ENCODE measurements around the gene MCC. TPM values are rescaled to one million over a fixed set of nuclear protein-coding genes. Genes with fewer than 3 reads are reported as not detected.

MCC gene
- total RNA-seq, 1 experiment from 2014 or later, result 0.60 TPM

DNA sequence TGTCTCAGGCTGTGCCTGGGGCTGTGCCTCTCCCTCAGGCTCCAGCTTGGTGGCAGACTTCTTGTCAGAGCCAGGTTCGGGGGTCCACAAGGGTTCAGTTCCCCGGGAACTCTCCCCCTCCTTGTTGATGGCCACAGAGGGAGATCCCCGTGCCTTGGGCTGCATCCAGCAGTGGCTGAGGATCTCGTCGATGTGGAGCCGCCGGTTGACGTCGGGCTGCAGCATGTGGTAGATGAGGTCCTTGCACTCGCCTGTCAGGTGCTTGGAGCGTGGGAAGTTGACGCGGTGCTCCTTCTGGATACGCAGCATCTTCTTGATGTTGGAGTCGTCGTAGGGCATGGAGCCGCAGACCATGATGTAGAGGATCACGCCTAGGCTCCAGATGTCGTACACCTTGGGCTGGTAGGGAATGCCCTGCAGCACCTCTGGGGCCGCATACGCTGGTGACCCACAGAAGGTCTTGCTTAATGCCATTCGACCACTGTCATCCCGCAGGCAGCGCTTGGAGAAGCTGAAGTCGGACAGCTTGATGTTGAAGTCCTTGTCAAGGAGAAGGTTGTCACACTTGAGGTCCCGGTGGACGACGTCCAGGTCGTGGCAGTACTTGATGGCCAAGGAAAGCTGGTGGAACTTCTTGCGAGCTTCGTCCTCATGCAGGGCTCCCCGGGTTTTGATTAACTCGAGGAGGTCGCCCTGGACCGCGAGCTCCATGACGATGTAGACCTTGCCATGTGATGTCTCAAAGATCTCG, 54.2 kb downstream of the MCC start:
- CTCF ChIA-PET, result no interaction called here

DNA sequence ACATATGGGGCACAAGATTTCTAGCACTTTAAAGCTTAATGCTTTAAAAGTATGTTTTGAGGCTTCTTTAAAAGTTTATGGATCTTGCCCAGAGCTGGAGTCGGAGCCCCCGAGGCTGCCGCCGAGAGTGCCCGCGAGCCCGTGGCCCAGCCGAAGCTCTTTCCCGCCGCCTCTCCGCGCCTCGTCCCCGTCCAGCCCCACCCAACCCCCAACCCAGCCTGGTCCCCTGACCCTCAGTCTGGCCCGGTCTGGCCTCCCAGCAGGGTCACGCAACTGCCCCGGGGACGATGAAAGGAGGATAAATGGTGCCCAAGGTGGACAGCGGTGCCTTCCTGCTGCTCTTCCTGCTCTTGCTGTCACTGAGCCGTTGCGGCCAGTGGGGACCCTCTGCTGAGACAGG, 55.2 kb downstream of the MCC start:
- H3K4me3 ChIP-seq (ENCODE audit: low read depth, low read length, poor library complexity, severe bottlenecking), result no peak overlapping the region
- BruUV-seq (replicated peaks), result no TSS peak
- no peak for DNase-seq (ENCODE audit: low spot score)
- no peaks in the 10 kb centered on the region for H3K36me3 ChIP-seq (ENCODE audit: insufficient read depth, low read length, poor library complexity, severe bottlenecking)
- H3K27ac ChIP-seq (ENCODE audit: low read depth, low read length, poor library complexity, severe bottlenecking), result no peak overlapping the region
- H3K4me1 ChIP-seq (ENCODE audit: insufficient read depth, low read length, poor library complexity, severe bottlenecking), result no peaks in the 10 kb centered on the region
- POLR2A ChIA-PET (ENCODE audit: low non-redundant PET), result no interaction called here
- TF ChIP-seq EZH2 (IDR thresholded peaks at IDR 0.05; ENCODE audit: borderline replicate concordance, low read depth, low read length, poor library complexity, severe bottlenecking), result no peak
- TF ChIP-seq, protein P1, sequence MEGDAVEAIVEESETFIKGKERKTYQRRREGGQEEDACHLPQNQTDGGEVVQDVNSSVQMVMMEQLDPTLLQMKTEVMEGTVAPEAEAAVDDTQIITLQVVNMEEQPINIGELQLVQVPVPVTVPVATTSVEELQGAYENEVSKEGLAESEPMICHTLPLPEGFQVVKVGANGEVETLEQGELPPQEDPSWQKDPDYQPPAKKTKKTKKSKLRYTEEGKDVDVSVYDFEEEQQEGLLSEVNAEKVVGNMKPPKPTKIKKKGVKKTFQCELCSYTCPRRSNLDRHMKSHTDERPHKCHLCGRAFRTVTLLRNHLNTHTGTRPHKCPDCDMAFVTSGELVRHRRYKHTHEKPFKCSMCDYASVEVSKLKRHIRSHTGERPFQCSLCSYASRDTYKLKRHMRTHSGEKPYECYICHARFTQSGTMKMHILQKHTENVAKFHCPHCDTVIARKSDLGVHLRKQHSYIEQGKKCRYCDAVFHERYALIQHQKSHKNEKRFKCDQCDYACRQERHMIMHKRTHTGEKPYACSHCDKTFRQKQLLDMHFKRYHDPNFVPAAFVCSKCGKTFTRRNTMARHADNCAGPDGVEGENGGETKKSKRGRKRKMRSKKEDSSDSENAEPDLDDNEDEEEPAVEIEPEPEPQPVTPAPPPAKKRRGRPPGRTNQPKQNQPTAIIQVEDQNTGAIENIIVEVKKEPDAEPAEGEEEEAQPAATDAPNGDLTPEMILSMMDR (conservative IDR thresholded peaks at IDR 0.05; ENCODE audit: low read depth, low read length), result no peak
- intact Hi-C loops (cut with micrococcal nuclease; ENCODE audit: unreplicated experiment), result no loop called here
- no peaks in the 10 kb centered on the region for H3K27me3 ChIP-seq (replicated peaks; ENCODE audit: insufficient read depth, low read depth, low read length, poor library complexity)
- no peaks in the 10 kb centered on the region for H3K9me3 ChIP-seq (ENCODE audit: low read depth, low read length, poor library complexity, severe bottlenecking)
- CTCF ChIA-PET, result no interaction called here

More for the DNA sequence above, 54.2 kb downstream of the MCC start:
- no TSS peak for BruUV-seq (replicated peaks)
- Histone ChIP-seq H3K27me3 (replicated peaks; ENCODE audit: insufficient read depth, low read depth, low read length, poor library complexity) (peaks cover 9% of the 10 kb centered on the region), H3K4me3 (ENCODE audit: low read depth, low read length, poor library complexity, severe bottlenecking) (no peak overlapping the region), H3K27ac (ENCODE audit: low read depth, low read length, poor library complexity, severe bottlenecking) (no peak overlapping the region), H3K9me3 (ENCODE audit: low read depth, low read length, poor library complexity, severe bottlenecking) (no peaks in the 10 kb centered on the region), H3K4me1 (ENCODE audit: insufficient read depth, low read length, poor library complexity, severe bottlenecking) (no peaks in the 10 kb centered on the region), H3K36me3 (ENCODE audit: insufficient read depth, low read length, poor library complexity, severe bottlenecking) (no peaks in the 10 kb centered on the region)
- no peak for DNase-seq (ENCODE audit: low spot score)
- POLR2A ChIA-PET (ENCODE audit: low non-redundant PET), result no interaction called here
- intact Hi-C loops (cut with micrococcal nuclease; ENCODE audit: unreplicated experiment), result no loop called here
- TF ChIP-seq EZH2 (IDR thresholded peaks at IDR 0.05; ENCODE audit: borderline replicate concordance, low read depth, low read length, poor library complexity, severe bottlenecking), result no peak
- TF ChIP-seq, protein P1 (conservative IDR thresholded peaks at IDR 0.05; ENCODE audit: low read depth, low read length), result no peak

DNA sequence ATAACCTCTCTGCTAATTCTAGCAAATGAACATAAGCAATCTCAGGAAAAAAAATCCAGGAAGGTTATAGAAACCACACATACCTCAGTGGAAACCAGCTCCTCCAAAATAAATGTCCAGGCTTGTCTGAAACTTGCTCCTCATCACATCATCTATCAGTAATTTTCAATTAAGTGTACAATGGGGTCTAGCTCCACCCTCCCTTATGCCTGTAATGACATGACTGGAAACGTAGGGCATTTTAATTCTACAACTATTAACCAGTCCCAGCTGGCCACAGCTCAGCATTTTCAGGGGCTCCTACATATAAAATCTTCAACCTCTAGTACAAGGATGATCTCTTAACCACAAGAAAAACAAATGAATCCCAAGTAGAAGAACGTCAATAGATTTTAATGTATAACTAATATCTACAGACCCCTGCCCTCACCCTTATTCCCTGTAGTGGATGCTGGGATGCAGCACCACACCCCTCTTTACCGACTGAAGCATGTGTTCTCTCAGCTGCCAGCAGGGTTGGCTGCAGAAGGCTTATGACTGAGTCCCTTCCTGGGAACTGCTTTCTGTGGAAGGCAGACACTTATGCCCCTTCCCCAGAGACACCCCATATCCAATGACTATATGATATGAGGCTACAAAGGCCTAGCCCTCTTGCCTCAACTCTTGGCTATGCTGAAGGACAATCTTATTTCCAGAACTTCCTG, 60.2 kb downstream of the MCC start:
- POLR2A ChIA-PET (ENCODE audit: low non-redundant PET), result no interaction called here
- DNase-seq (ENCODE audit: low spot score), result no peak
- no peak overlapping the region for H3K27ac ChIP-seq (ENCODE audit: low read depth, low read length, poor library complexity, severe bottlenecking)
- H3K9me3 ChIP-seq (ENCODE audit: low read depth, low read length, poor library complexity, severe bottlenecking), result no peaks in the 10 kb centered on the region
- H3K4me3 ChIP-seq (ENCODE audit: low read depth, low read length, poor library complexity, severe bottlenecking), result no peak overlapping the region
- H3K27me3 ChIP-seq (replicated peaks; ENCODE audit: insufficient read depth, low read depth, low read length, poor library complexity), result no peaks in the 10 kb centered on the region
- H3K4me1 ChIP-seq (ENCODE audit: insufficient read depth, low read length, poor library complexity, severe bottlenecking), result no peaks in the 10 kb centered on the region
- CTCF ChIA-PET, result no interaction called here
- no peaks in the 10 kb centered on the region for H3K36me3 ChIP-seq (ENCODE audit: insufficient read depth, low read length, poor library complexity, severe bottlenecking)
- intact Hi-C loops (cut with micrococcal nuclease; ENCODE audit: unreplicated experiment), result no loop called here
- TF ChIP-seq EZH2 (IDR thresholded peaks at IDR 0.05; ENCODE audit: borderline replicate concordance, low read depth, low read length, poor library complexity, severe bottlenecking), result no peak
- TF ChIP-seq, protein P1 (conservative IDR thresholded peaks at IDR 0.05; ENCODE audit: low read depth, low read length), result no peak
- BruUV-seq (replicated peaks), result no TSS peak

All from A673 (cell line).